ENCODE data around the gene GDAP1L1. TPM values are rescaled to one million over a fixed set of nuclear protein-coding genes. Genes with fewer than 3 reads are reported as not detected.

The GDAP1L1 gene
- total RNA-seq, 6 experiments from 2014 or later: not detected

DNA sequence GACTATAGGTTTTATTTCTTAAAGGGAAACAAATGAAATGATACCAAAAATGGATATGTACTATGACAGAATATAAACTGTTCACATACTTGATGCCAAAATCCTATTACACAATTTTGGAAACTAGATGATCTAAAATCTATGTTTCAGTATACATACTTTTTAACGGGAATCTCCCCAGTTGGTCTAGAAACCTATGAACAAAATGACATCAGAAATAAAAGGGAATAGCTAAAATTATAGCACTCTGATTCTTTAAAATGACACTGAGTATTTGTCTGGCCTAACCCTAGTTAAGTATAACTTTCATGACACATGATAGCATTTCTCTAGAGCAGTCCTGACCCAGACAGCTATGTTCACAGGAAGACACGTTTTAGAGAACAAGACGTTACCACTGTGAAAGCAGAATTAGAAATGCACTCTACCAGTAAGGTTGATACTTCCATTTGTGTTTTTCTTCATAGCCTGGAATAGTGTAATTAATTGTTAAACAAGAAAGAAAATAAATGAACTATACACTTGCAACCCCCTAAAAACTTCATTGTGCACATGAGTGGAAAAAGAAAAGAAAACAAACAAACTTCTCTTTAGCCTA is 39.9 kb upstream of the GDAP1L1 start:
- 16% methylated on average over 3 of the region's 3 CpGs for WGBS (ENCODE audit: insufficient coverage, low coverage, low lambda C conversion rate, missing lambda C conversion rate)
- ATAC-seq (no peak), DNase-seq (no peak)
- H3K4me1 ChIP-seq: peaks cover 0 to 45% (median 9%) of the 10 kb centered on the region in 4 donors
- no peaks in the 10 kb centered on the region for H3K27me3 ChIP-seq
- intact Hi-C loops (cut with DNase I): no loop called here
- H3K36me3 ChIP-seq: peaks cover 0 to 18% (median 5%) of the 10 kb centered on the region in 4 donors
- H3K4me3 ChIP-seq: no peak overlapping the region
- no peaks in the 10 kb centered on the region for H3K9me3 ChIP-seq
- H3K27ac ChIP-seq: no peak overlapping the region
- TF ChIP-seq, protein P1, sequence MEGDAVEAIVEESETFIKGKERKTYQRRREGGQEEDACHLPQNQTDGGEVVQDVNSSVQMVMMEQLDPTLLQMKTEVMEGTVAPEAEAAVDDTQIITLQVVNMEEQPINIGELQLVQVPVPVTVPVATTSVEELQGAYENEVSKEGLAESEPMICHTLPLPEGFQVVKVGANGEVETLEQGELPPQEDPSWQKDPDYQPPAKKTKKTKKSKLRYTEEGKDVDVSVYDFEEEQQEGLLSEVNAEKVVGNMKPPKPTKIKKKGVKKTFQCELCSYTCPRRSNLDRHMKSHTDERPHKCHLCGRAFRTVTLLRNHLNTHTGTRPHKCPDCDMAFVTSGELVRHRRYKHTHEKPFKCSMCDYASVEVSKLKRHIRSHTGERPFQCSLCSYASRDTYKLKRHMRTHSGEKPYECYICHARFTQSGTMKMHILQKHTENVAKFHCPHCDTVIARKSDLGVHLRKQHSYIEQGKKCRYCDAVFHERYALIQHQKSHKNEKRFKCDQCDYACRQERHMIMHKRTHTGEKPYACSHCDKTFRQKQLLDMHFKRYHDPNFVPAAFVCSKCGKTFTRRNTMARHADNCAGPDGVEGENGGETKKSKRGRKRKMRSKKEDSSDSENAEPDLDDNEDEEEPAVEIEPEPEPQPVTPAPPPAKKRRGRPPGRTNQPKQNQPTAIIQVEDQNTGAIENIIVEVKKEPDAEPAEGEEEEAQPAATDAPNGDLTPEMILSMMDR (IDR thresholded peaks at IDR 0.05): no peak
- no peak for TF ChIP-seq POLR2A (IDR thresholded peaks at IDR 0.05)

DNA sequence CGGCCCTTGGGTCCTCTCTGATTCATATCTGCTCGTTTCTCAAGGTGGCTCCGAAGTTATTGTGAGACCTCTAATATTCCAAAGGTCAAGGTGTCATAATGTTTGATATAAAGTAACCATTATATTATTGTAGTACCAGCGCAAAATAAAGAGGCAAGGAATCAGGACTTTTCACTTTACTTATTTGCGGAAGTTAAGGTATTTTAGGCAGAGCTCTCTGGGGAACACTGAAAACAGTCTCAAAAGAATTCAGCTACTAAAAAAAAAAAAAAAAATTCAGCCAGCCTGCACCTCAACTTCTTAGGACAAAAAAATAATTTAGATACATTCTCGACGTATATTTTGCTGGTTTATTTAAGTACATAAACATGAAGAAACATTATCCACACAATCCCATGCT is 38.9 kb upstream of the GDAP1L1 start:
- no peak for DNase-seq
- Histone ChIP-seq H3K36me3 (peaks cover 0 to 8% (median under 1%) of the 10 kb centered on the region in 4 donors), H3K9me3 (no peaks in the 10 kb centered on the region), H3K4me1 (peaks cover 0 to 47% (median 9%) of the 10 kb centered on the region in 4 donors), H3K4me3 (no peak overlapping the region), H3K27ac (no peak overlapping the region), H3K27me3 (no peaks in the 10 kb centered on the region)
- intact Hi-C loops (cut with DNase I): no loop called here
- ATAC-seq: no peak
- TF ChIP-seq POLR2A (IDR thresholded peaks at IDR 0.05): no peak
- TF ChIP-seq, protein P1 (IDR thresholded peaks at IDR 0.05): no peak
- WGBS (ENCODE audit: insufficient coverage, low coverage, low lambda C conversion rate, missing lambda C conversion rate): 44% methylated on average over 7 of the region's 7 CpGs

DNA sequence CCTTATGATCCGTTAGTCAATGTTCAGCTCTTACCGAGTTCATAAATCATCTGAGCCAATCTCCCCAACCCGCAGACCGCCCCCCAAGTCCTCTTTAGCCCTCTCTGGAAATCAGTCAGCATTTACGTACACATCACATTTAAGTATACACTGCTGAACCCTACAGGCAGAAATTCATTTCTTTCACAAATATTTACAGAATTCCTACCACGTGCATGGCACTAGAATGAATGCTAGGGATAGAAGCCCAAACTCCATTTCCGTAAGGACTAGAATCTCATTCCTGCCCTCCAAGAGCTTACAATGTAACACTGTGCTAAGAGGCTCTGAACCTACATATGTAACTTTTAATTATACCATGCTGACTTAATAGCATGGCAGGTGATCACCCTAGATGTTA is 38.3 kb upstream of the GDAP1L1 start:
- ATAC-seq: no peak
- DNase-seq: no peak
- TF ChIP-seq, protein P1 (IDR thresholded peaks at IDR 0.05): no peak
- no peak for TF ChIP-seq POLR2A (IDR thresholded peaks at IDR 0.05)
- no peaks in the 10 kb centered on the region for H3K27me3 ChIP-seq
- H3K4me1 ChIP-seq: peaks cover 0 to 47% (median 9%) of the 10 kb centered on the region in 4 donors
- H3K4me3 ChIP-seq: peak overlapping the region in 1 of 3 donors; percentile 89
- intact Hi-C loops (cut with DNase I): no loop called here
- no peak overlapping the region for H3K27ac ChIP-seq
- H3K9me3 ChIP-seq: no peaks in the 10 kb centered on the region
- peaks cover 0 to 7% (median 0%) of the 10 kb centered on the region in 4 donors for H3K36me3 ChIP-seq
- 27% methylated on average over 7 of the region's 7 CpGs for WGBS (ENCODE audit: insufficient coverage, low coverage, low lambda C conversion rate, missing lambda C conversion rate)

DNA sequence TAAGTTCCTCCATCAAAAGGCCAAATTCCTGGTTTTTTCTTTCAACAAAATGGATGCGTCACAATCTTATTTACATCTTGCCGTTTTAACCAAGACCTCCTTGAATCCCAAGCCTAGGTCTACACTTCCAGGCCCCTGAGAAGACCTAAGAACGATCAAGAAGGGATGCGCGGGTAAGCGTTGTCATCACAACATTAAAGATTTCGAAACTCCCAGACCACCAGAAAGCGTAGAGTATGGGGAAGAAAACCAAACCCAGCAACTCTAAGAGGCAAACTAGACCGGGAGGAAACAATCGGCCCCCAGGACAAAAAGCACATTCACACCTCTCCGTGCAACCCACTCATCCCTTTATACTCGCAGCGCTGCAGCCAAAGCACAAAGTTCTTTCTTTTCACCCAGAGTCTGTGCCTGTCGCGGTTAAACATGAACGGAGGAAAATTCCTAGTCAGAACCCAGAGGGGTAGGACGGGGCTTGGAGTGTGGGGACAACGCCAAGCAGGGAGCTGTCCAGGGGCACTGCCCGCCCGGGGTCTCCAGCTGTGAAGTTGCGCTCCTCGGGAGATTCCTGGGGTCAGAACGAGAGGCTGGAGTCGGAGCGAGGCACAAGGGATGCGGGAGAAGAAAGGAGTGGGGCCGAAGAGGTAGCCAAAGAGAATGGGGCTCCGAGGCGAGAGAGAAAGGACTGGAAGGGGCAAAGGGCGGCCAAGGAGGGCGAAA is 37.3 kb upstream of the GDAP1L1 start:
- intact Hi-C loops (cut with DNase I): loop anchor here in 1 of 2 donors (10.0 kb wide), 1 partner anchor 275 kb away; no protein-coding TSS in a partner anchor
- WGBS (ENCODE audit: insufficient coverage, low coverage, low lambda C conversion rate, missing lambda C conversion rate): under 1% methylated on average over 31 of the region's 31 CpGs
- Histone ChIP-seq H3K36me3 (peaks cover 0 to 7% (median 0%) of the 10 kb centered on the region in 4 donors), H3K4me3 (peak overlapping the region; percentile 76 to 94 (median 89)), H3K9me3 (no peaks in the 10 kb centered on the region), H3K4me1 (peaks cover 0 to 47% (median 9%) of the 10 kb centered on the region in 4 donors), H3K27me3 (no peaks in the 10 kb centered on the region), H3K27ac (peak overlapping the region; percentile 94 to 97 (median 96))
- DNase-seq (no peak), ATAC-seq (peak; percentile 1 to 2 (median 2))
- TF ChIP-seq, protein P1 (IDR thresholded peaks at IDR 0.05): no peak

All from right lobe of liver (tissue), 6 donors.